ENCODE measurements around the gene EPS8.

EPS8 gene

GRCh38 chr12:15712823-15713660, 76.1 kb downstream of the EPS8 start:
- DNase-seq, result no peak

GRCh38 chr12:15712160-15712559, 77.0 kb downstream of the EPS8 start:
- DNase-seq, result no peak

GRCh38 chr12:15710860-15711510, 78.2 kb downstream of the EPS8 start:
- DNase-seq, result no peak

DNA sequence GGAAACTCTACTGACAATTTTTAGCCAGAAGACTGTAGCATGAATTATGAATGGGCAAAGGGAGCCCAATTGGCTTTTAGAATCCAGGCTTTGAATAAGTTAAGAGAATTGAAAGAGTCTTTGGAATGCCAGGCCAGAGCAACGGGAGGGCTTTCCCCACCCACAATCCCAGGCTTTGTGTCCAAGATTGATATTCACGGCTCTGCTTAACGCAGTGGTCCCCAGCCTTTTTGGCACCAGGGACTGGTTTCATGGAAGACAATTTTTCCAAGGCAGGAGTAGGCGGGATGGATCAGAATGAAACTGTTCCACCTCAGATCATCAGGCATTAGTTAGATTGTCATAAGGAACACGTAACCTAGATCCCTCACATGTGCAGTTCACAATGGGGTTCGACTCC, 79.6 kb downstream of the EPS8 start:
- DNase-seq, result no peak

GRCh38 chr12:15708396-15709076, 80.7 kb downstream of the EPS8 start:
- no peak for DNase-seq

GRCh38 chr12:15707516-15708199, 81.5 kb downstream of the EPS8 start:
- DNase-seq, result no peak

GRCh38 chr12:15706010-15706676, 83.0 kb downstream of the EPS8 start:
- DNase-seq, result no peak

DNA sequence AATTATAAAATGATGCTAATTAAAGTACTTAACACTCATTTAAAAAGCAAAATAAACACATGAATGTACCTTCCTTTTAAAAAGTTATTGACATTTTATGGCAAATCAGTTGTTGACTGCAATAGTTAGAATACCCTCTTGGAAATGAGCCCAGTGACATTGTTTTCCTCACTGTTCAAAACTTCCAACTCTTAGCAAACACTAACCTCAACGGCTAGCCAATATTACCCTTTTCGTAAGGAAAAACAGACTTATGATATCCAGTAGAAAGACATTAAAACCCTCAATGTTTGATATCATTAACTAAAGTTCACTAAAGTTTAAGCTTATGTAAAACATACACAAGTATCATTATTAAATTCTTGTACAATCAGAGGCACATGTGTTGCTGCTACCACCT, 83.6 kb downstream of the EPS8 start:
- DNase-seq, result no peak

DNA sequence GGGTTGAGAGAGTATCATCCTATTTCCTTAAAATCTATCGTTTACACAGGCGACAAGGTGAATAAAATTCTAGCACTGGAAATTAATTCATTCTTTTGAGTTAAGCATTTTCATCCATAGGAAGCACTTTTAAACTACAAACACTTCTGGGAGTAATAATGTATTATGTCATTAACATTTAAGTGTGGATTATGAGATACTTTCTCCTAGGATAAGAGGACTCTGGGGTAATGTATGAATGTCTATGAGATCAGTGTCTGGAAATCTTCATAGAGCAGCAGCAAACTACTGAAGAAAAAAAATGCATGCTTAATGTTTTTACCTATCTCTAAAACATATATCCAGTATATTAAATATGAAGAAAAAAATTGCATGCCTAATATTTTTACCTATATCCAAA, 86.9 kb downstream of the EPS8 start:
- DNase-seq, result no peak

DNA sequence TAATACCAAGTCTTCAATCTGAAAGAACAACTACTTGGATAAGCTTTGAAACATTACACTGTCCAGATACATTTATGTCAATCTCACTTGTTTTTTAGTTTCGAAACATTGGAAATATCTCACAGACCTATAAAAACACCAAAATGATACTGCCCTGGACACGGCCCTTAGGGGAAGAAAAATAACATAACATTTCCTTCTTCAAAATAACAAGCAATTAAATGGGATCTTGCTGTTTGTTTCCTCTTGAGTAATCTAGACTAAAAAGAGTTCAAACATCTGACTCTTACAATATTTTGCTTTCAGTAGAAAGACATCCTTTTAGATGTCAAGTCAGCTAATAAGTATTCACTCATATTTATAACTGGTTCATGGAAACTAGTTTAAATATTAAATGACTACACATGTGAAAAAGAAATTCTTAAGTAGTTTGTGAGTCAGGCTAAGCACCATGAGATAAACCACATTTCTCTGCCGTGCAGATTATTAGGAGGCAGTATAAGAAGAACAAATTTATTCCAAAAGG, 87.5 kb downstream of the EPS8 start:
- no peak for DNase-seq

- no peak for DNase-seq
Observed at GRCh38 chr12:15701206-15701605, 88.0 kb downstream of the EPS8 start.

- peak; percentile 14 for DNase-seq
Observed at GRCh38 chr12:15700595-15700994, 88.6 kb downstream of the EPS8 start.

GRCh38 chr12:15699886-15700285, 89.3 kb downstream of the EPS8 start:
- DNase-seq, result no peak

- no peak for DNase-seq
Observed at GRCh38 chr12:15698377-15698871, 90.8 kb downstream of the EPS8 start.

GRCh38 chr12:15697201-15697600, 92.0 kb downstream of the EPS8 start:
- DNase-seq, result no peak

DNA sequence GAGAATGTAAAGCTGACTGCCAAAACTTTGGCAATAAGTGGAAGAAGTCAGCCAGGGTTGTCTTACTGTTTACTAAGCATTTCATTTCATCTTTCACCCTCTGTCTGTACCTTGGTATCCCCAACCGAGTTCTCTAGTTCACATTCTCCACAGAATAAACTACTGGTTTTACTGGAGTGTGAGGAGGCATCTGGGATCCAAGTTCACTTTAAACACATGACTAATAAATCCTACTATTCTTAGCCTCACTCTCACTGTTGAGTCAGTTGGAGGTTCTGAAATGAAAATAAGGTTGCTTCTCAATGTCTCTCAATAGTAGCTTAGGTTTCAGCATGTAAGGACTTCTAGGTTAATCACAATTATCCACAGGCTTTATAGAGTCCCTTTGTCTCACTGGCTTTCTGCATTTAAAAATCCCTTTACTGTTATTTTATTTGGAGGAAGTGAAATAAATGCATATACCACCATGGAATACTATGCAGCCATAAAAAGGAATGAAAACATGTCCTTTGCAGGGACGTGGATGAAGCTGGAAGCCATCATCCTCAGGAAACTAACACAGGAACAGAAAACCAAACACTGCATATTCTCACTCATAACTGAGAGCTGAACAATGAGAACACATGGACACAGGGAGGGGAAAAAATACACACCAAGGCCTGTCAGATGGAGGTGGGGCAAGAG, 95.8 kb downstream of the EPS8 start:
- no peak for DNase-seq

DNA sequence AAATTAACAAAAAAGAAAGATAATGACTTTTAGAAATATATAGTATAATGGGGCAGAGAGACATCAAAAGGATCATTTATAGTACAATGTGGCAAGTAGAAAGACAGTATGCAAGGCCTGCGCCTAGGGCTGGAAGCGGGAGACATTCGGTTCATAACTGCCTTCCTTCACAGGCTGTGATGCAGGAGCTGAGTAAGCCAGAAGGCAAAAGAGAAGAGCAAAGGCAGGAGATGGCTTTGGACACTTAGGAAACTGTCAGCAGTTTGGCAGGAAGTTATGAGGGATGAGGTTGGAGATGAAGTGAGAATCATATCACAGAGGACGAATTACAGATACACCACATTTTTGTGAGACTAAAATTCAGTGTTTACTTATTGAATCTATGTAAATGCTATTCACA, 97.8 kb downstream of the EPS8 start:
- no peak for DNase-seq

GRCh38 chr12:15690320-15690719, 98.9 kb downstream of the EPS8 start:
- no peak for DNase-seq

- no peak for DNase-seq
Observed at GRCh38 chr12:15689751-15690191, 99.4 kb downstream of the EPS8 start.

- no peak for DNase-seq
Observed at GRCh38 chr12:15688838-15689625, 100.2 kb downstream of the EPS8 start.
